GM12875 (cell line): Measurements from ENCODE around the gene CHRNA7.

Experiments used
- H3K4me3 ChIP-seq: one replicate; pipeline ENCODE4 v1.5.1; 2011; ENCODE audit warnings: low read depth, low read length, control low read depth
- CTCF ChIP-seq: IDR thresholded peaks from 2 replicates; pipeline ENCODE4 v1.5.1; 2011; ENCODE audit warnings: low read depth, mild to moderate bottlenecking, control low read depth, inconsistent platforms, low read length, moderate library complexity, borderline replicate concordance; ENCODE audit not compliant: insufficient read depth

The CHRNA7 gene

GRCh38 chr15:32106401-32107381, 76.4 kb downstream of the CHRNA7 start:
- TF ChIP-seq CTCF: no peak
- H3K4me3 ChIP-seq: no peak overlapping the region

GRCh38 chr15:32107477-32108080, 77.3 kb downstream of the CHRNA7 start:
- H3K4me3 ChIP-seq: no peak overlapping the region
- TF ChIP-seq CTCF: no peak

- no peak for TF ChIP-seq CTCF
- no peak overlapping the region for H3K4me3 ChIP-seq
Observed at GRCh38 chr15:32108661-32109060, 78.3 kb downstream of the CHRNA7 start.

GRCh38 chr15:32112101-32112500, 81.8 kb downstream of the CHRNA7 start:
- no peak overlapping the region for H3K4me3 ChIP-seq
- TF ChIP-seq CTCF: no peak

- no peak for TF ChIP-seq CTCF
- H3K4me3 ChIP-seq: no peak overlapping the region
Observed at GRCh38 chr15:32113224-32113623, 82.9 kb downstream of the CHRNA7 start.

- TF ChIP-seq CTCF: no peak
- no peak overlapping the region for H3K4me3 ChIP-seq
Observed at GRCh38 chr15:32117122-32117521, 86.8 kb downstream of the CHRNA7 start.
